Skeletal muscle cell (primary cell): ENCODE measurements around the gene SORL1.
A peak's percentile ranks its signal among the peaks of the same experiment; 100 is the strongest.

Experiments
- DNase-seq: peaks from one replicate; pipeline ENCODE4 v3.0.0-alpha.2; 2010; ENCODE audit warnings: low read depth
- H3K4me3 ChIP-seq: 2 replicates; pipeline ENCODE4 v1.5.1; 2011; ENCODE audit warnings: low read depth, mild to moderate bottlenecking, control low read depth, low read length, moderate library complexity

SORL1 gene

DNA sequence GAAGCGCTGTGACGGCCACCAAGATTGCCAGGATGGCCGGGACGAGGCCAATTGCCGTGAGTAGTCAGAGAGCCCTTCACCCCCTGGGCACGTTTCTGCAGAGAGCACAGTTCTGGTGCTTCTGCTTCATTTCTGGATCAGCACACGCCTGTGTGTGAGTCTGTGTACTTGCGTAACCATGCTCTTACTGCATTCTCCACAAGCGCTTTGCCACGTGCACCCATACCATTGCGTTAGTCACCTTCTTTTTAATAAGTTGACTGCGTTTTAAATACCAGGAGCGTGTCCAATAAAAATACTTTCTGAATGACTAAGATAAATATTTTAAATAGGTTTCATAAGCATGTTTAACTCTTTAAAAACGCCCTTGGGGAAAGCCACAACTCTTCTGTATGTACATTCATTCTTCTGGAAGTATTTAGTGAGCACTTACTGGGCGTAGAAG, 143.6 kb downstream of the SORL1 start:
- DNase-seq = peak; percentile 97

DNA sequence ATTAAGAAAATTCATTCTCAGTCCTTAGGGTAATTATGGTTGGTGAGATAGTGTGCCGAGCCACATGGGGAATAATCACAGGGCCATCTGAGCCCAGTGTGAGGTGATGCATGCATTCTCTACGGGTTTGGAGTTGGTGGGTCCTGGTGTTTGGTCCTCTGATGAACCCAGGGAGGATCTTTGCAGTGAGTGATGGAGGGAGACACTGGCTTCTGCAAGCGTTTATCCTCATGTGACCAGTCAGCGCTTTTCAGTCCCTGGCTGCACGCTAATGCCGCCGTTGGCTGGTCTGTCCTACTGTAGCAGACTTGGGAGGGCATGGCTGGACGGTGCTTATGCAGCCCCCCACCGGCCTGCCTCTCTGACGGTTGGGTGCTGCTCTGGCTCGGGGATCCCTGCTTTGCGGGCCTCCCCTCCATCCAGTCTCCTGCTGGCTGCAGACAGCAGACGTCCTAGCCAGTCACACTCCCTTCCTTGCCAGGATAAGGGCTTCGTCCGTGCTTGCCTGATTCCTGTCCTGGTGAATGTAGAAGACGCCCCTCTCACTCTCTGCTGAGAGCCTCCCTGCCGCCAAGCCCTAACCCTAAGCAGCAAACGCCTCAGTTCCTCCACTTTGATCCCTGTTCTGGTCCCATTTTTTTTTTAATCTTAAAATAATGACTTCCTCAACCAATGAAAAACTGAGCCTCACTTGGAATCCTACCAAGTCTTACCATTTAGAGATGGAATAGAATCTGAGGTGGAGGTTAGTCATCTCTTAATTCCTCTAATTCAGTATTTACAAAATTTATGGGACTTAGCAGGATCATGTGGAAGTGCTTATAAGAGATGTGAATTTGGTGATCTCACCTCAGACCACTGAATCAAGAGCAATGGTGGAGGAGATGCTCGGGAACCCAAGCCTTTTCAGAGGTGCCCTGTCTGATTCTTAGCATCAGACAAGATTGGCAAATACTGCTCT, 144.4 kb downstream of the SORL1 start:
- no peak overlapping the region for H3K4me3 ChIP-seq
- DNase-seq = no peak

More for the DNA sequence above, 143.6 kb downstream of the SORL1 start:
- H3K4me3 ChIP-seq = no peak overlapping the region

DNA sequence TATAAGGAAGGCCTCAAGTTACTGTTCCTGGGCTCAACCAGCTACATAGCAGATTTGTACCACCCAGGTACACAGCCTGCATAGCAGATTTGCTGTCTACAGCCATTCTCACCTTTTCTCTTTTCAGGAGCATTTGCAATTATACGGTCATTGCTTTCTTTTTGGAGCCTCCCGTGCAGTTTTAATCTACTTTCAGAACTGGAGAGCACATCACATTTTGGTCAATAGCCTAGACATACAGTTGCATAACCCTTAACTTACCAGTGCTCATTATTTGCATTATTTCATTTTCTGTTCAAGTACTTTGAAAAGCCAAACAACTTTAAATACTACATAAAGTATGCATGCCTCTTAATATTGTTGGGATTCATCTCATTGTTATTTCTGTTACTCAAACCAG, 151.2 kb downstream of the SORL1 start:
- H3K4me3 ChIP-seq = no peak overlapping the region
- DNase-seq = no peak

DNA sequence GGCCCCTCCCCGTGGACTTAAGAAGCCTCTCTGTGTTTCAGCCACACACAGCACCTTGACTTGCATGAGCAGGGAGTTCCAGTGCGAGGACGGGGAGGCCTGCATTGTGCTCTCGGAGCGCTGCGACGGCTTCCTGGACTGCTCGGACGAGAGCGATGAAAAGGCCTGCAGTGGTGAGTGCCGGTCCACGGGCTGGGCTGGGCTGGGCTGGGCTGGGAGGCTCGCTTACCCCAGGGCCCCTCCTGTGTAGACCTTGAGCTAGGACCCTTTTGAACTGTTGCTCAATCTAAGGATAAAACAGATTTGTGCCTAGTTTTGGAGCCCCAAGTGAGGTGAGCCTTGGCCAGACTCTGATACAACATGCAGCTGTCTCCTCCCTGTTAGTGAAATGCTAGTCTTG, 152.0 kb downstream of the SORL1 start:
- no peak for DNase-seq
- H3K4me3 ChIP-seq = no peak overlapping the region

DNA sequence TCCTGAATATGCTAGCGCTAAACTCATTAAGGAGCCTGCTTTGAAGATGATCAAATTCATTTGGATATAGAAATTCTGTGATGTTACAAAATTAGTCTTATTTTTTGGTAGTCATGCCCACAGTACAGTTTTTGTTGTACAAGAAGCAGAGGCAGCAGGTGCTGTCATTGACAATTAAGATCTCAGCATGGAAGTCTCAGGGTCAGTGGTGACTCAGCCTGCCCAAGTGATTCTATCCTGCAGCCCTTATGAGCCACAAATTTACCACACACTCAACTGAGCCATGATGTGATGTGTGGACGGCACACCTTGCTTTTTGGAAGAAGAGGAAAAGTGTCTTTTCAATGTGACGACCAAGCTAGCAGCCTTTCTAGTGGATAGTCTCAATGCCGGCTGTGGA, 154.2 kb downstream of the SORL1 start:
- no peak for DNase-seq
- H3K4me3 ChIP-seq = no peak overlapping the region

DNA sequence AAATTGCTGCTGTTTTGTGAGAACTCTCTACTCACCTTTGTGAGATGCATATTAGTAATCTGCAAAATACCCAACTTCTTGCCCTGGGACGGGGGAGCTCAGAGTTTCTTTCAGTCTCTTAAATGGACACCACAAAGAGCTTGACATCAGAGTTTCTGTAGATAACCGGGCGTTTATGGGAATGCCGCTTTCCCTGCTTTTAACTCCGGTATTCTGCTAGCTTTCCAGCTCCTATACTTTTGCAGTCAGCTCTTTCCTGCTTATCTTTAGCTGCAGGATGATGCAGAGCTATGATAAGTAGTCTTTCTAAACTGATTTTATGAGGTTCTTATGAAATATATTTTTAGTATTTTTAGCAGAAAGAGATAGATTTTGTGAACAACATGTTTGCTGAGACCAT, 155.2 kb downstream of the SORL1 start:
- DNase-seq = no peak
- H3K4me3 ChIP-seq = no peak overlapping the region

DNA sequence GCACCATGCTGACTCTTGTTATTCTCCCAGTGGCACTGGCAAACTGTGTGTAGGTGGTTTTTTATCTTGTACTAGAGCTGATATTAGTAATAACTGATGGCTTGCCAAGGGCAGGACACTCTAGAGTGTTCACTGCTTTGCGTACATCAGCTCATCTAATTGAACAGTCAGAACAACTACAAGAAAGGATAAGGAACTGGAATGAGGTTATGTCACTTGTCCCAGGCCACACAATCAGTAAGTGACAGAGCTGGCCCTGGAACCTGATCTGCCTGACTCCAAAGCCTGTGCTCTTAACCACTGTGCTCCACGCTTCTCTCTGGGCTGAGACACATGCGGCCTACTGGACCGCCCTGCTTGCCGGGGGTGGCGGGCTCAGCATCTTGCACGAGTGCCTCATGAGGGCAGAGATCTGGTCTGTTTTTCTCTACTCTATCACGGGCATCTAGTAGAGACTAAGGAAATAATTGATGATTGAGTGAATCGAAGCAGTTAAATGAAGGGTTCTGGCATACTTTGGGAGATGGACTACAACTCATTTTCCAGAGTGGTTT, 156.5 kb downstream of the SORL1 start:
- H3K4me3 ChIP-seq = no peak overlapping the region

DNA sequence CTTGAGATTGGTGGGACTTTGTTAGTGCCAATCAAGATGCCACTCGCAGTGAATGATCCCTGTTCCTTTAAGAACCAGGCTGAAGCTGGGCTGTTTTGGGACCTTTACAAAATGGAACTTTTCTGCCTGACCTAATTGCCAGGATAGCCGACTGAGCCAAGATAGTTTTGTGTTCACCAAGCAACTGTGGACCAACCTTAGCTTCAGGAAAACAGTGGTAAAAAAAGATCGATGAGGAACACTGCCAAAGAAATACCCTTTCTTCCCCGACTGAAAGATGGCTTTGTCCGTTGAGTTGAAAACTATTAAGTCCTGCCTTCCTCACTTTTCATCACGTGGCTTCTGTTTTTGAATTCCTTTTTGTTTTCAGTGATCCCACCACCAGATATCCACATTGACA, 158.6 kb downstream of the SORL1 start:
- H3K4me3 ChIP-seq = no peak overlapping the region
- DNase-seq = no peak

More for the DNA sequence above, 156.5 kb downstream of the SORL1 start:
- DNase-seq = no peak

DNA sequence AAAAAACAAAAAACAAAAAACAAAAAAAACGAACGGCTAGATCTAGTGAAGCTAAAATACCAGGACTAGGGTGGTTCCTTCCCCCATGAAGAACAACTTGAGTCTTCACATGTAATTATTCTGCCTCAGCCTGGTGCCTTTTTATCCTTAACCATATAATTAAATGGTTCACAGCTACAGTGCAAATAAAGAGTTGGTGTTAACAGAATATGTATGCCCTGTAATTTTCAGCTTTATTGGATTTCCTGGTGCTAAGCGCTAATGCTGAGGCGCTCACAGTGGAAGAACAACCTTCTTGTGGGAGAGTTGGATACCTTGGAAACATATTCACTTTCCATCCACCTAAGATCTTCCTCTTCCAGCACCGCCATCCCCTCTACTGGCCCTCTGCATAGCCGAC, 159.1 kb downstream of the SORL1 start:
- H3K4me3 ChIP-seq = no peak overlapping the region
- no peak for DNase-seq

DNA sequence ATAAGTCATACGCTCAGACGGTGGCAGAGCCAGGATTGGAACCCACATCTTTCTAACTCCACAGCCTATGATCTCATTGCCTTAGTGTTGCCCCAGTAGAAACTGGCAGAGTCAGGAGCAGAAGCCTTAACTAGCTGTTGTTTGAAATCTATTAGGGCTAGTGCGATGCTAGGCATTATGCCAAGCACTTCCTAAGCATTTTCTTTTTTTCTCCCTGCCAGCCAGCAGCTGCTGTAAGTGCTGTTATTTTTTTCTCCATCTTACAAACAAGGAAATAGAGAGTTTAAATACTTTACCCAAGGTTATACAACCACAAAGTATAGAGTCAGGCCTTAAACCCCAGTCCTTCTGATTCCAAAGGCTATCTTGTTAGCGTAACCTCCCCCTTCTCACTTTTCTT, 161.6 kb downstream of the SORL1 start:
- H3K4me3 ChIP-seq = no peak overlapping the region
- peak; percentile 16 for DNase-seq

DNA sequence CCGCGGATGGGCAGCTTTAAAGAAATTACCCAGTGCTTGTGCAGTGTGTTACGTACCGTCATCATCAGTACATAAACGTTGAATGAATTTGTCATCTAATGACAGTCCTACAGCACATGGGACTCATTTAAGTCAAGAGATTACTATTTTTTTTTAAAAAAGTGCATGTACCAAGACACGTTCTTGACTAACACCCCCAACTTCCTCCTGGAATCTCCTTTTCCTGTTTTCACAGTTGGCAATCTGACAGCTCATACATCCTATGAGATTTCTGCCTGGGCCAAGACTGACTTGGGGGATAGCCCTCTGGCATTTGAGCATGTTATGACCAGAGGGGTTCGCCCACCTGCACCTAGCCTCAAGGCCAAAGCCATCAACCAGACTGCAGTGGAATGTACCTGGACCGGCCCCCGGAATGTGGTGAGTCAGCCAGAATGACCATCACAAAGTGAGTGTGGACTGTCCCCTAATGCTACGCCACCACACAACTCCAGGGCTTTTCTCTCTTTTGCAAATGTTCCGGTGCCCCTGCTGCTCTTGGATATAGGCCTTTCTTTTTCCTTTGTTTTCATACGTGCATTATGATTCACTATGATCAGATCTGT, 162.6 kb downstream of the SORL1 start:
- DNase-seq = no peak
- no peak overlapping the region for H3K4me3 ChIP-seq

DNA sequence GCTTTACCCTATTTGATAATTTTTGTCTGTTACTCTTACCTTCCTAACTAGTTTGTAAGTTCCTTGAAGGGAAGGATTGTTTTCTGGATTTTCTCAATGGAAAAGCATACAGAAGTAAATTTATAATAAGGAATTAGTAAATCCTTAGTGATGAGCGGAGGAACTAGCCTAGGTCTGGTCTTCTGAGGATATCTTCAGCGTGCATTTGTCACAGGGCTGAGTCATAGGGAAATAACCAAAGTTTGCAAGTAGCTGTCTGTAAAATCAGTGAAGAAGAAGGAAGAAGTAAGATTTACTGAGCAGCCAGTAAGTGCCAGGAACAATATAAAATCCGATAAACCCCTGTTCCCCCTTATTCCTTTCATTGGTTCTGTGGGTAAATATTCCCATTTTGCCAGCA, 163.4 kb downstream of the SORL1 start:
- no peak overlapping the region for H3K4me3 ChIP-seq
- peak; percentile 26 for DNase-seq

DNA sequence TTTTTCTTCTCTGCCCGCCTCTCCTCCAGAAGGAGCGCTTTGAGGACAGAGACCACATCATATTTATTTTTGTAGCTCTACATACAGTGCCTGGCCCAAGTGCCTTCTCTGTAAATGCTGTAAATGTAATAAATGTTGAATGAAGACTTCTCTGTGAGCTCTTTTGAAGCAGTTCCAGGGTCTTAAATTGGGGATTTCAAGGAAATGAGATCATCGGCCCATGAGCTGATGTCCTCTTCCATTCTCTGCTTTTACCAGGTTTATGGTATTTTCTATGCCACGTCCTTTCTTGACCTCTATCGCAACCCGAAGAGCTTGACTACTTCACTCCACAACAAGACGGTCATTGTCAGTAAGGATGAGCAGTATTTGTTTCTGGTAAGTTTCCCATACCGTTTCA, 166.4 kb downstream of the SORL1 start:
- no peak for DNase-seq
- no peak overlapping the region for H3K4me3 ChIP-seq

DNA sequence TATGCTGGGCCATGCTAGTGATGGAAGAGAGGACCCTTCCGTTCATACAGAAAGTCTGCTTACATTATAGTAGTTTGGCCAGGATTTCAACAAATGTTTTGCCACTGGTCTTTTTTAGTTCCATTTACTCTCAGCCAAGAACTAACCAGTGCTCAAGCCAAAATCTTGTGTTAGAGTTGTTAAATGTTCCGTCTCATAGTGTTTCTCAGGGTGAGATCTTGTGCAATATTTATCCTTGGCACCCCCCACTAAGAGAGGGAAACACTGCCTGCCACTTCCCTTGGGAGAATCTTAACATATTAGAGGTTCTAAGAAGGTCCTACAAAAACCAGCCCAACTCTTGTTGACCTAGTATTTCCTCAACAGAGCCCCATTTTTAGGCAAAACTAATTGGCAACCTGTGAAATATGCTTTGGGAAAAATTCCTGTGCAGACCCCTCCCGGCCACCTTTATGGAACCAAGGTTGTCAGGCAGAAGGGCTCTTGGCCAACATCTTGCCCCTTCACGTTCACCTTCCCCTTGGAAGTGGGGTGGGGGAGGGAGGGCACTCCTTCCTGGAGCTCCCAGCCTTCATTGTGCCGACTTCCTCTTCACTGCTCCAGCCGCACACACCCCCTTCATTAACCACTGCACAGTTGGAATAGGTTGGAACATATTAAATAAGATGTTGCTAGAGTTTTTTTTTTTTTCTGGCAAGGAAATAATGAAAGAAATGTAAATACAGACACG, 173.8 kb downstream of the SORL1 start:
- peak; percentile 48 for DNase-seq
- H3K4me3 ChIP-seq = no peak overlapping the region

DNA sequence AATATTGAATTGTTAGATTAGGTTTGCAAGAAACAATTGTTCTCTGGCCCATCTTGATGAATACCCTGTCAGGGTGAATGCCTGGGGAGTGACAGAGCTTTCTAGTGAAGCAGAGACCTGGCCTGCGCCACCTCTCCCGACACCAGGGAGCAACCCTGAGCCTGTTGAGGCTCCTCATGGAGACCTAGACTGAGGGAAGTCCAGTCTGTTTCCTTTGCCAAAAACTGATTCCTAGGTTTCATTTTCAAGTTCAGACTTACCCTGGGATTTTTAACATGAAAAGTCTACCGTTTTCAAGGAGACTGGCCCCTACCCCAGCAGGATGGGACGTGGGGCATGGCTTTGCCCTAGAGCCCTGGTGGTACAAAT, 174.4 kb downstream of the SORL1 start:
- no peak overlapping the region for H3K4me3 ChIP-seq
- no peak for DNase-seq

DNA sequence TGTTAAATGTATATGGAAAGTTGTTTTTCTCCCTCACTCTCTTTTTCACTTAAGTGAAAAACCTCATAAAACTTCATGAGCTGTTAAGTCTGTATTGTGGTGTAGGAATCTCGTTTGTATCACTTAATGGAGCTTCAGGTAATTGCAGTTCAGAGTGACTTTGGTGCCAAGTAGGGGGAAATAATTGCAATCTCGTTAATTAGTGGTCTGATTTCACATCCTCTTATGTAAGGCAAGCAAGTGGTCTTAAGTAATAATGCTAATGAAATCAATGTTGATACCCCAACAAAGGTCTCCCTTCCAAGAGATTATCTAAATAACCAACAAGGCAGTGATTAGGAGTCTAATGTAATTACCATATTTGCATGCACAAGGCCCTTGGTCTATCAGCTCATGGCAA, 174.9 kb downstream of the SORL1 start:
- no peak overlapping the region for H3K4me3 ChIP-seq
- no peak for DNase-seq

DNA sequence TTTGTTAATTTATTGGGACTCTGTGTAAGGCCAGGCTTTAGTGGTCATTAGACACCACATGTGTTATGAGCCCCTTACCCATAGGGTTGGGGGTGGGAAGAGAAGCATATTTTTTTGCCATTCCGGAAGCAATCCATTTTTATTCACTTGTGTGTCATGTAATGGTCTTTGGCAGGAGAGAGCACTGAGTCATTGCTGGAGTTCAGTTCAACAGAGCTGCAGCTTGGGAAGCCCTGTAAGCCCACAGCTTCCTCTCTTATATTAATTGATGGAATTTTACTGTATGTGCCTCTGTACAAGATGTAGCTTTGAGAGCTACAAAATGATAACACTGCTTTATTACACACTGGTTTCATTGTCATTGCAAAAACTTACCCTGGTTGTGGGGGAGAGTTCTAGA, 177.9 kb downstream of the SORL1 start:
- DNase-seq = peak; percentile 59

DNA sequence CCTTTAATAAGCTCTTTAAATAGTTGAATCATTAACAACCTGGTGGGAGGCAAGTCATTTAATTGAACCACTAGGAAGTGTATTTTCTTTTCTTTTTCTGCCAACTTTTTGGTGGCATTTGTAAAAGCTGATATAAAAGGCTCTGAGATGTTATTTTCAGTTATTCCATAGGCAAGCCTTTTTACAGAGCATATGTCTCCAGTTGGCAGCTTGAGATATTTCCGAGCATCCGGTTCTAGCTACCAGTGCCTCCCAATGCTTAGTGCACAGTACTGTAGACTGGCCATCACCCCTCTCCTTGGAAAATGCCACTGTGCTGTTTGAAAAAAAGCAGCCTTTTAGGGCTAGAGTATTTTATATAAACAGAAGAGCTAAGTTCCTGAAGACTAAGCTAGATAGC, 179.3 kb downstream of the SORL1 start:
- no peak overlapping the region for H3K4me3 ChIP-seq
- DNase-seq = no peak

More for the DNA sequence above, 177.9 kb downstream of the SORL1 start:
- H3K4me3 ChIP-seq = no peak overlapping the region

DNA sequence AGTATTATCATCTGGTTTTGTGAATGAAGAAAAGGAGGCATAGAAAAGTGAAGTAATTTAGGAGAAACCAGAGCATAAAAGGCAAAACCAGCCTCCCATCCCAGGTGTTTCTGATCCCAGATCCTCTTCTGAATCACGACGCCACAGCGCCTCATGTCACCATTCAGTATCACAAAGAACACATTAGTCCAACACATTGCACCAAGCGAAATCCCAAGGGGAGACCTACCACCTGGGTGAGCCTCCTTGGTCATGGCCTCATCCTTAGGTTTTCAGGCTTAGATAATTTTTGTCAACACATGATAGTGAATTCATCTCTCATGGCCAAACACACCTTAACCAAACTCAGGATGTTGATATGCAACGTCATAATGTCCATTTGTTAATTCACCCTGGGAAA, 182.2 kb downstream of the SORL1 start:
- no peak overlapping the region for H3K4me3 ChIP-seq

DNA sequence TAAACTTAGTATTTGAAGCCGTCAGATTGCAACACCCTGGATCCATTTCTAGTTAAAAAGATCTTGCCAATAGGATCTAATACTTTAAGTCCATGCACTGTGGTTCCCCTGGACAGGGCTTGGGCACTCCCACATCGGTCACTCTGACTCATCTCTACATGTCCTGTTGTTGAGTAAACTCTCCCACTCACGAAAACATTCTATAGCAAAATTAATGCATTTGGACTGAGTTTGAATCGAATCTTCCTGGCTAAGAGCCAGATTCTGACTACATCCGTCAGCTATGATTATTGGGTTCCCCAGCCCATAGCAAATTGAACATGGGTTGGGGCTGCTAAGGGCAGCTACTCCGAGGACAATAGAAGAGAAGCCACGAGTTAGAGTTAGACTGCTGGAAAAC, 182.8 kb downstream of the SORL1 start:
- no peak overlapping the region for H3K4me3 ChIP-seq
- DNase-seq = peak; percentile 96

More for the DNA sequence above, 182.2 kb downstream of the SORL1 start:
- no peak for DNase-seq
